ENCODE measurements around the gene CR1. TPM values are rescaled to one million over a fixed set of nuclear protein-coding genes. Genes with fewer than 3 reads are reported as not detected.

CR1 gene
- polyA plus RNA-seq, 1 experiment, result not detected

DNA sequence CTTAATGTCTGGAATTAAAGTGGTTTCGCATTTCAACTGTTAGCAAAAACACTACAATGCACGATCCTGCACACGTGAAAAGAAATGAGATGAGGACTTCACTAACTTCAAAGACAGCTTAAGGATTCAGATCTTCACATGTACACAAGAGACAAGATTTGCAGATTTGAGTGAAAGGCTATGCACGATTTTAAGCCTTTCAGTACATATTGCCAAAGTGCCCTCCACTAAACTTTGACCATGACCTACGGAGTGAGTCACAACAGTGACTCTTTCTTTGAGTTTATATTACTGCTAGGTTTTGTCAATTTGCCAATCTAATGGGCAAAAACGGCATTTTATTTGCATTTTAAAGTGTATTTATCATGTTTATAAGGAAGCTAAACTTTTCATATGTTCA, 107.8 kb downstream of the CR1 start:
- DNase-seq (ENCODE audit: low read depth, low spot score), result no peak
- ChIA-PET CTCF (interaction anchor here (0.6 to 1.8 kb wide), 3 partner anchors 17 to 193 kb away, joined by 3 to 9 read pairs (median 6); no protein-coding TSS in a partner anchor), POLR2A (no interaction called here)
- Histone ChIP-seq H3K27me3 (ENCODE audit: control insufficient read depth, insufficient read depth, low read length) (no peaks in the 10 kb centered on the region), H3K4me3 (ENCODE audit: low read depth, low read length) (no peak overlapping the region), H3K9me3 (ENCODE audit: control insufficient read depth, insufficient read depth, low read length) (no peaks in the 10 kb centered on the region), H3K27ac (ENCODE audit: low read depth, low read length) (no peak overlapping the region)
- TF ChIP-seq CTCF (IDR thresholded peaks at IDR 0.05; ENCODE audit: low read depth, low read length), result no peak

DNA sequence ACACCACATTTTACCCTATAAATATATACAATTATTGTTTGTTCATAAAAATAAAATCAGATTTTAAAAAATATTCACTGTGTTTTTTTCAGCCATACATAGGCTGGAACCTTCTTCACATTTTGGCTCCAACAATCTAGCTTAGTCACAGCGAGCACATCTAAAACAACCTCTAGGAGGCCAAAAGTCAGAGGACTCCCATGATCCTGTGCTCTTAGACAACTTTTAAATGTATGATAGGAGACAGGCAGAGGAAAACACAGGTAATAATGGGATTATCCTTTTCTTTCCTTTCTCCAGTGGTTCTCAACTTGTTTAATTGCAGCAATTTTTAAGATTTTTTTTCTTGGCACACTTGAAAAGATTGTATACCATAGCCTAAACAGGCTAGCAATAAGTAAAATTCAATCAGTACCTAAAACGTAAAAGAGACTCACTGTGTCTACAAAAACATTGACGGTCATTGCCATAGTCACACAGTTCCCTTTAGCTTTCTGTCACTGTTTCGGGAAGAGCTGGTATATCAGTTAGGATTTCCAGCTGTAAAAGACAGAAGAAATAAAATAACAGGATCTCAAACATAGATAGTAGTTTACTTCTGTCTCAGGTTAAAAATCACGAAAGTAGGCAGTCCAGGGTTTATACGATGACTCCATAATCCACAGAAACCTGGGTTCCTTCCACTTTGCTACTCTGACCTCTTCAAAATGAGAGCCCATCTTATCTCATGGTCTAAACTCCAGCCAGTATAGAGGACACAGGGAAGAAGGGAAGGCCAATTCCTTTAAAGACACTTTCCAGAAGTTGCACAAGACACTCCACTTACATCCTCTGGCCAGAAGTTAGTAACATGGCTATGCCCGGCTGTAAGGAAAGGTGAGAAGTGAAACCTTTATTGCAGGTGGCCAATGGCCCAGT, 109.7 kb downstream of the CR1 start:
- Histone ChIP-seq H3K27ac (ENCODE audit: low read depth, low read length) (no peak overlapping the region), H3K27me3 (ENCODE audit: control insufficient read depth, insufficient read depth, low read length) (no peaks in the 10 kb centered on the region), H3K9me3 (ENCODE audit: control insufficient read depth, insufficient read depth, low read length) (no peaks in the 10 kb centered on the region), H3K4me3 (ENCODE audit: low read depth, low read length) (no peak overlapping the region)
- POLR2A ChIA-PET, result no interaction called here
- DNase-seq (ENCODE audit: low read depth, low spot score), result no peak
- no peak for TF ChIP-seq CTCF (IDR thresholded peaks at IDR 0.05; ENCODE audit: low read depth, low read length)
- CTCF ChIA-PET, result interaction anchor here (2.9 kb wide), 1 partner anchor 15 kb away, joined by 10 read pairs; no protein-coding TSS in a partner anchor

GRCh38 chr1:207606362-207606755, 110.4 kb downstream of the CR1 start:
- no peak for DNase-seq (ENCODE audit: low read depth, low spot score)
- H3K9me3 ChIP-seq (ENCODE audit: control insufficient read depth, insufficient read depth, low read length), result no peaks in the 10 kb centered on the region
- POLR2A ChIA-PET, result no interaction called here
- CTCF ChIA-PET, result interaction anchor here (2.9 kb wide), 1 partner anchor 14 kb away, joined by 10 read pairs; no protein-coding TSS in a partner anchor
- no peaks in the 10 kb centered on the region for H3K27me3 ChIP-seq (ENCODE audit: control insufficient read depth, insufficient read depth, low read length)
- H3K4me3 ChIP-seq (ENCODE audit: low read depth, low read length), result no peak overlapping the region
- no peak for TF ChIP-seq CTCF (IDR thresholded peaks at IDR 0.05; ENCODE audit: low read depth, low read length)
- no peak overlapping the region for H3K27ac ChIP-seq (ENCODE audit: low read depth, low read length)

- TF ChIP-seq CTCF (IDR thresholded peaks at IDR 0.05; ENCODE audit: low read depth, low read length), result no peak
- CTCF ChIA-PET, result no interaction called here
- no peak overlapping the region for H3K4me3 ChIP-seq (ENCODE audit: low read depth, low read length)
- POLR2A ChIA-PET, result no interaction called here
- DNase-seq (ENCODE audit: low read depth, low spot score), result no peak
- H3K9me3 ChIP-seq (ENCODE audit: control insufficient read depth, insufficient read depth, low read length), result no peaks in the 10 kb centered on the region; the same call in 1 of the 2 replicates
- no peak overlapping the region for H3K27ac ChIP-seq (ENCODE audit: low read depth, low read length)
- no peaks in the 10 kb centered on the region for H3K27me3 ChIP-seq (ENCODE audit: control insufficient read depth, insufficient read depth, low read length)
Measured at GRCh38 chr1:207612762-207613161, 116.8 kb downstream of the CR1 start.

DNA sequence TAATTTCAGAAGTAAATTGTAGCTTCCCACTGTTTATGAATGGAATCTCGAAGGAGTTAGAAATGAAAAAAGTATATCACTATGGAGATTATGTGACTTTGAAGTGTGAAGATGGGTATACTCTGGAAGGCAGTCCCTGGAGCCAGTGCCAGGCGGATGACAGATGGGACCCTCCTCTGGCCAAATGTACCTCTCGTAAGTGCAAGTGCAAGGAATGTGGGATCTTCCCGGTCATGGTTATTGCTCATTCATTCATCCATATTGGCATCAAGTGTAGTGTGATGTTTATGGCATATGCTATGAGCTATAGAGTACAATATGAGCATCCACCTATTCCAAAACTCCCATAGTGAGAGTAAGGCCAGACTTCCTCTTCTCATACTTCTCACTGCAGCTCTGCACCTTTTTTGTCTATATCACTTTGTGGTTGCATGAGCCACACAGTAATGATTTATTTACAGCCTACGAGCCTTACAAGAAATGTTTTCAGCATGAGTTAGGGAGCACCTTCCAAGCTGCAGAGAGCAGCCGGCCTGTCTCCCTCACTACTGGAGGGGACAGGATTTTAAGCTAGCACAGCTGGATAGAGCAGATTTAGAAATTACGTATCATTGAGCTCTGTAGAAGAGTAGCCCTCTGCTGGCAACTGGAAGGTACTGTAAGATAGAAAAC, 124.0 kb downstream of the CR1 start:
- Histone ChIP-seq H3K27me3 (ENCODE audit: control insufficient read depth, insufficient read depth, low read length) (no peaks in the 10 kb centered on the region), H3K4me3 (ENCODE audit: low read depth, low read length) (no peak overlapping the region), H3K27ac (ENCODE audit: low read depth, low read length) (no peak overlapping the region), H3K9me3 (ENCODE audit: control insufficient read depth, insufficient read depth, low read length) (no peaks in the 10 kb centered on the region)
- peak; percentile 10 for DNase-seq (ENCODE audit: low read depth, low spot score)
- POLR2A ChIA-PET, result no interaction called here
- peak; percentile 80 for TF ChIP-seq CTCF (IDR thresholded peaks at IDR 0.05; ENCODE audit: low read depth, low read length)
- CTCF ChIA-PET, result interaction anchor here (0.7 to 2.4 kb wide), 24 partner anchors 9 to 580 kb away, joined by 3 to 14 read pairs (median 4); no protein-coding TSS in a partner anchor

All from AG04450 (cell line).